OCI-LY1 (cell line): ENCODE results near the gene PKIG.

ENCODE experiments used
- H2AFZ ChIP-seq: fragments of 200-600 bp; sonication (generic), shearing (Covaris generic); 2 replicates; pipeline ENCODE4 v1.6.0; 2014; ENCODE audit warnings: antibody characterized with exemption, mild to moderate bottlenecking, low read length
- H3F3A ChIP-seq: fragments of 200-600 bp; sonication (generic), shearing (Covaris generic); 2 replicates; pipeline ENCODE4 v1.6.0; 2014; ENCODE audit warnings: mild to moderate bottlenecking, antibody characterized with exemption, low read length, moderate library complexity; ENCODE audit not compliant: insufficient read depth
- H3K27ac ChIP-seq: fragments of 200-600 bp; sonication (generic); 2 replicates; pipeline ENCODE4 v1.5.1; 2014; ENCODE audit warnings: low read length, mixed run types, mild to moderate bottlenecking, low read depth; ENCODE audit not compliant: poor library complexity, severe bottlenecking
- H3K27me3 ChIP-seq: fragments of 200-600 bp; sonication (generic); 2 replicates; pipeline ENCODE4 v1.6.0; 2014; ENCODE audit warnings: antibody characterized with exemption, mild to moderate bottlenecking, low read length, moderate library complexity; ENCODE audit not compliant: insufficient read depth
- H3K36me3 ChIP-seq: fragments of 200-600 bp; sonication (generic); 2 replicates; pipeline ENCODE4 v1.6.1; 2014; ENCODE audit warnings: mild to moderate bottlenecking, antibody characterized with exemption, low read length, moderate library complexity, mixed read lengths; ENCODE audit not compliant: insufficient read depth
- H3K4me1 ChIP-seq: fragments of 200-600 bp; sonication (generic); 2 replicates; pipeline ENCODE4 v1.5.1; 2014; ENCODE audit warnings: mild to moderate bottlenecking, low read length, moderate library complexity; ENCODE audit not compliant: insufficient read depth, severe bottlenecking
- H3K4me2 ChIP-seq: fragments of 200-600 bp; sonication (generic), shearing (Covaris generic); 2 replicates; pipeline ENCODE4 v1.6.1; 2014; ENCODE audit warnings: low read length
- H3K4me3 ChIP-seq: fragments of 200-600 bp; sonication (generic); 2 replicates; pipeline ENCODE4 v1.5.1; 2014; ENCODE audit warnings: low read length, low read depth, mild to moderate bottlenecking, mixed read lengths; ENCODE audit not compliant: poor library complexity, severe bottlenecking
- H3K79me2 ChIP-seq: fragments of 200-600 bp; shearing (Covaris generic); 2 replicates; pipeline ENCODE4 v1.6.1; 2016; ENCODE audit warnings: mixed run types, low read length, mixed read lengths; ENCODE audit not compliant: insufficient read depth
- H3K9ac ChIP-seq: fragments of 200-600 bp; sonication (generic), shearing (Covaris generic); 2 replicates; pipeline ENCODE4 v1.6.1; 2014; ENCODE audit warnings: mild to moderate bottlenecking, low read length, mixed read lengths
- H3K9me2 ChIP-seq: fragments of 200-600 bp; sonication (generic), shearing (Covaris generic); 2 replicates; pipeline ENCODE4 v1.6.1; 2014; ENCODE audit warnings: low read depth, mild to moderate bottlenecking, low read length, mixed read lengths
- H3K9me3 ChIP-seq: fragments of 200-600 bp; shearing (Covaris generic); 2 replicates; pipeline ENCODE4 v1.6.1; 2014; ENCODE audit warnings: low read length, mixed read lengths
- H4K20me1 ChIP-seq: fragments of 200-600 bp; sonication (generic), shearing (Covaris generic); 2 replicates; pipeline ENCODE4 v1.6.0; 2016; ENCODE audit warnings: mild to moderate bottlenecking, low read length; ENCODE audit not compliant: insufficient read depth
- CTCF ChIP-seq: fragments of 200-600 bp; sonication (generic), shearing (Covaris generic); IDR thresholded peaks from 2 replicates; pipeline ENCODE4 v1.5.1; 2017; ENCODE audit warnings: mild to moderate bottlenecking, antibody characterized with exemption, low read length, moderate library complexity, mixed read lengths
- EZH2 ChIP-seq: fragments of 200-600 bp; sonication (generic), shearing (Covaris generic); IDR thresholded peaks from 2 replicates; pipeline ENCODE4 v1.8.0; 2017; ENCODE audit warnings: borderline replicate concordance, mixed run types, mild to moderate bottlenecking, antibody characterized with exemption, low read length, moderate library complexity, mixed read lengths

PKIG gene

GRCh38 chr20:44633187-44633810, 50.9 kb downstream of the PKIG start:
- Histone ChIP-seq H3K27me3 (no peaks in the 10 kb centered on the region), H3K27ac (no peak overlapping the region), H3K9me2 (no peaks in the 10 kb centered on the region), H3K79me2 (no peaks in the 10 kb centered on the region), H3K4me1 (no peaks in the 10 kb centered on the region), H2AFZ (no peak overlapping the region), H4K20me1 (no peaks in the 10 kb centered on the region), H3K36me3 (peaks cover 26% of the 10 kb centered on the region; the same call in 1 of the 2 replicates), H3K4me3 (no peak overlapping the region), H3F3A (no peaks in the 10 kb centered on the region), H3K9me3 (no peaks in the 10 kb centered on the region; the same call in 1 of the 2 replicates), H3K9ac (no peak overlapping the region), H3K4me2 (no peak overlapping the region)
- TF ChIP-seq CTCF = no peak
- no peak for TF ChIP-seq EZH2

GRCh38 chr20:44633872-44634600, 51.7 kb downstream of the PKIG start:
- no peak overlapping the region for H3K4me2 ChIP-seq
- H3K36me3 ChIP-seq = peaks cover 29% of the 10 kb centered on the region; the same call in 1 of the 2 replicates
- H3F3A ChIP-seq = no peaks in the 10 kb centered on the region
- no peak overlapping the region for H3K27ac ChIP-seq
- no peaks in the 10 kb centered on the region for H3K9me2 ChIP-seq
- no peak overlapping the region for H3K4me3 ChIP-seq
- no peaks in the 10 kb centered on the region for H3K79me2 ChIP-seq
- no peak overlapping the region for H2AFZ ChIP-seq
- H3K9ac ChIP-seq = no peak overlapping the region
- no peaks in the 10 kb centered on the region for H3K4me1 ChIP-seq
- no peaks in the 10 kb centered on the region for H3K27me3 ChIP-seq
- no peaks in the 10 kb centered on the region for H4K20me1 ChIP-seq
- H3K9me3 ChIP-seq = no peaks in the 10 kb centered on the region; the same call in 1 of the 2 replicates
- TF ChIP-seq CTCF (no peak), EZH2 (no peak)

DNA sequence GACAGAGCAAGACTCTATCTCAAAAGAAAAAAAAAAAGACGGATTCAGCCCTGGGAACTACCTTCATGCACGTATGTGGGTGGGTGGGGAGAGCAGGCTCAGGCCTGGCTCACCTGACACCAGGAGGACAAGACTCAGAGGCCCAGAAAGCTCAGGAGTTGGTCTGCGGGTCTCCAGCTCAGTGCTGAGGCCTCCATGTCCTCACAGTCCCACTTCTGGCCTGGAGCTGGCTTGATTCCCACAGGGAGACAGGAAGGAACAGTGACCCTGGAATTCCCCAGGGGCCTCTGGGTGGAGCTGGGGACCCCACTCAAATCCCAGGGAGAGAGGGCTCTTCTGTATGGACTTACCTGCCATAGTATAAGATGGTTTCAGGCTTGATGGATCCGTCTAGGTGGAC, 53.5 kb downstream of the PKIG start:
- H3K4me1 ChIP-seq = no peaks in the 10 kb centered on the region
- no peaks in the 10 kb centered on the region for H3K9me2 ChIP-seq
- H3K27me3 ChIP-seq = no peaks in the 10 kb centered on the region
- H3K9me3 ChIP-seq = no peaks in the 10 kb centered on the region; the same call in 1 of the 2 replicates
- H2AFZ ChIP-seq = no peak overlapping the region
- H3K4me3 ChIP-seq = no peak overlapping the region
- no peak for TF ChIP-seq CTCF
- TF ChIP-seq EZH2 = no peak
- H3K27ac ChIP-seq = no peak overlapping the region
- H3F3A ChIP-seq = no peaks in the 10 kb centered on the region
- H4K20me1 ChIP-seq = no peaks in the 10 kb centered on the region
- no peaks in the 10 kb centered on the region for H3K79me2 ChIP-seq
- H3K4me2 ChIP-seq = no peak overlapping the region
- no peak overlapping the region for H3K9ac ChIP-seq
- H3K36me3 ChIP-seq = peaks cover 35% of the 10 kb centered on the region
